Activated B cell treated with CpG ODN at 0.5 μM for 24 hours (primary cell): ENCODE measurements around the gene TMEM100. TPM values are rescaled to one million over a fixed set of nuclear protein-coding genes. Genes with fewer than 3 reads are reported as not detected.

Experiments
- ATAC-seq: fragments of 200-7000 bp; cut with Tn5 transposase; one replicate; pipeline ENCODE4 v1.10.0; 2021; ENCODE audit warnings: low read depth, mild to moderate bottlenecking, moderate library complexity
- CTCF ChIA-PET: fragments of 350-600 bp; sonication (Branson Sonifier 250); formaldehyde crosslinking; loops from one replicate; lab custom pipeline; 2021; ENCODE audit warnings: antibody characterized with exemption; lab: Charles Lee
- POLR2A ChIA-PET: fragments of 350-600 bp; sonication (Branson Sonifier 250); formaldehyde crosslinking; loops from one replicate; lab custom pipeline; 2021; ENCODE audit warnings: antibody characterized with exemption; lab: Charles Lee
- DNase-seq: peaks from one replicate; pipeline ENCODE4 v3.0.0; 2022
- H3K27ac Mint-ChIP-seq: one replicate; pipeline ENCODE4 v1.8.0; 2020; ENCODE audit warnings: mixed read lengths
- H3K27me3 Mint-ChIP-seq: one replicate; pipeline ENCODE4 v1.8.0; 2021; ENCODE audit warnings: mixed read lengths
- H3K36me3 Mint-ChIP-seq: one replicate; pipeline ENCODE4 v1.8.0; 2021; ENCODE audit warnings: low read depth, mixed read lengths
- H3K4me1 Mint-ChIP-seq: one replicate; pipeline ENCODE4 v1.8.0; 2021; ENCODE audit warnings: mixed read lengths
- H3K4me3 Mint-ChIP-seq: one replicate; pipeline ENCODE4 v1.8.0; 2020; ENCODE audit warnings: mild to moderate bottlenecking, mixed read lengths
- H3K9me3 Mint-ChIP-seq: one replicate; pipeline ENCODE4 v1.8.0; 2020; ENCODE audit warnings: mixed read lengths
- CTCF ChIP-seq: fragments of 200-600 bp; IDR thresholded peaks from one replicate; pipeline ENCODE4 v1.8.0; 2022; ENCODE audit warnings: antibody characterized with exemption, mild to moderate bottlenecking
- intact Hi-C: fragments of 100-400 bp; cut with micrococcal nuclease; formaldehyde crosslinking; loops from one replicate; pipeline ENCODE4 v1.15.1; 2024
- total RNA-seq: library from RNA; stranded (reverse); gene quantifications from 2 replicates; pipeline ENCODE4 v1.2.3, GENCODE V29; 2022

The TMEM100 gene
- total RNA-seq, 1 donor from 2014 or later = not detected

GRCh38 chr17:55720919-55721836, 1.5 kb downstream of the TMEM100 start:
- Mint-ChIP-seq H3K4me1 (peaks cover 5% of the 10 kb centered on the region), H3K9me3 (no peaks in the 10 kb centered on the region), H3K27me3 (peaks cover 20% of the 10 kb centered on the region), H3K4me3 (no peak overlapping the region), H3K36me3 (no peaks in the 10 kb centered on the region), H3K27ac (no peak overlapping the region)
- DNase-seq (no peak), ATAC-seq (no peak)
- ChIA-PET POLR2A (interaction anchor here (0.5 kb wide), 1 partner anchor 232 kb away, joined by 4 read pairs; no protein-coding TSS in a partner anchor), CTCF (interaction anchor here (0.6 to 7.2 kb wide), 6 partner anchors 9 to 362 kb away, joined by 3 to 96 read pairs (median 8); no protein-coding TSS in a partner anchor)
- no peak for TF ChIP-seq CTCF
- intact Hi-C loops = no loop called here

- peak; percentile 38 for DNase-seq
- Mint-ChIP-seq H3K27ac (no peak overlapping the region), H3K9me3 (no peaks in the 10 kb centered on the region), H3K36me3 (no peaks in the 10 kb centered on the region), H3K27me3 (peaks cover 16% of the 10 kb centered on the region), H3K4me3 (no peak overlapping the region), H3K4me1 (no peaks in the 10 kb centered on the region)
- ChIA-PET CTCF (interaction anchor here (0.7 to 7.2 kb wide), 19 partner anchors 8 to 370 kb away, joined by 3 to 96 read pairs (median 5); no protein-coding TSS in a partner anchor), POLR2A (no interaction called here)
- ATAC-seq = peak; percentile 64
- intact Hi-C loops = loop anchor here (1.0 to 2.0 kb wide), 2 partner anchors 115 to 192 kb away; no protein-coding TSS in a partner anchor
- TF ChIP-seq CTCF = peak; percentile 85
Measured at GRCh38 chr17:55717898-55718735, 4.5 kb downstream of the TMEM100 start.

DNA sequence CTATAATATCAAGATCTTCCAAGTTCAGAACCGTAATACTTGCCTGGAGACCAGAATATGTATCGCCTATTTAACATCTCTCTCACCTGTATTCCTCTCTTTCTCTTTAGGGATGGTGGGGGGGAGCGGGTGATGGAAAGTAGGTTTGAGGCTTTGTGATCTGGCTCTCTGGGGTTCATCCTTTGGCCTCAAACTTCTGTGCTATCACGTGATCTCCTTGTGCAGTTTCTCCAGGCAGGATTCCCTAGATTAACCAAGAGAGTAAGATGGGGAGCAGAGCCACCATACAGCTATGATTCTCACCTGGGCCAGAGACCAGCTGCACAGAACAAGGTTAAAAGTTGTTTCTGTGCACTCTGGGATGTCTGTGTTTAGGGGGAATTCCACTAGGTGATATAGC, 5.2 kb downstream of the TMEM100 start:
- H3K27ac Mint-ChIP-seq = no peak overlapping the region
- CTCF ChIA-PET = interaction anchor here (0.7 to 7.2 kb wide), 17 partner anchors 8 to 369 kb away, joined by 3 to 96 read pairs (median 7); no protein-coding TSS in a partner anchor
- DNase-seq (no peak), ATAC-seq (no peak)
- POLR2A ChIA-PET = no interaction called here
- H3K36me3 Mint-ChIP-seq = no peaks in the 10 kb centered on the region
- no peaks in the 10 kb centered on the region for H3K9me3 Mint-ChIP-seq
- peaks cover 10% of the 10 kb centered on the region for H3K27me3 Mint-ChIP-seq
- no peak overlapping the region for H3K4me3 Mint-ChIP-seq
- intact Hi-C loops = no loop called here
- no peaks in the 10 kb centered on the region for H3K4me1 Mint-ChIP-seq
- TF ChIP-seq CTCF = no peak

DNA sequence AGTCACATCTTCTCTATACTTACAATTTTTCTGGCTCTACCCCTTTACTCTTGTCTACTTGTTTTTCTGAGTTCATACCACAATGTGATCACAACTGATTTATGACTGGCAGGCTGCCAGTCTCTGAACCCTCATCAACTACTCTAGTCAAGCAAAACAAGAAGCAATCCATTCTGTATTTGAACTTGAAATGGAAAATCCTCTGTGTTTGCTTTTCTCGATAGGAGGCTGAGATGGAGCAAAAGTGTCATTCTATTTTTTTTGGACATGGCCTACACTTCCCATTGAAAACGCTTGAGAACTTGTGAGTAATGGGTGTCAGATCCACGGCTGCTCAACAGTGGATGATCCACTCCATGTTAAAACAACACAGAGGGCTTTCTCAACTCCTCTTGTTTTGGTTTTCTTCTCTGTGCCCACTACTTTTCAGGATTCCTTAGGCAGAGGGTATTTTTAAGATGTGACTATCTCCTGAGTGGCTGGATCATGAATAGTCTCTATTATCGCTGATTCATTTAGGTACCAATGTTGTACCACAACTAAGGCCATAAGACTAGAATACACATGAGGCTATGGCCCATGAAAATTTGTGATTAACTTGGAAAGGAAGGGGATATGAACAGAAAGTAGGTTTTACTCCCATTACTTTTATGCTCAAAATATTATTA, 11.7 kb downstream of the TMEM100 start:
- Mint-ChIP-seq H3K4me1 (no peaks in the 10 kb centered on the region), H3K4me3 (no peak overlapping the region), H3K36me3 (no peaks in the 10 kb centered on the region), H3K27ac (no peak overlapping the region), H3K9me3 (no peaks in the 10 kb centered on the region), H3K27me3 (peaks cover 7% of the 10 kb centered on the region)
- CTCF ChIA-PET = no interaction called here
- POLR2A ChIA-PET = interaction anchor here (0.6 kb wide), 1 partner anchor 130 kb away, joined by 3 read pairs; no protein-coding TSS in a partner anchor
- ATAC-seq (no peak), DNase-seq (no peak)
- intact Hi-C loops = no loop called here
- no peak for TF ChIP-seq CTCF
